Right lobe of liver (tissue), 4 donors: Measurements from ENCODE around the gene ZGRF1.
"Not testable (repeated sequence)": the region's sequence is repeated elsewhere in the genome, so short reads cannot be mapped to it uniquely, and the experiment has no call there.

Experiments used
- CTCF ChIP-seq, 4 donors: fragments of 200-600 bp in 3 of 4; fragments of 450-650 bp in 1 of 4; IDR thresholded peaks; one replicate each; pipeline versions ENCODE4 v1.5.1 to v1.8.0; 2016 to 2022; ENCODE audit warnings: antibody characterized with exemption in 4 of 4, mild to moderate bottlenecking in 2 of 4
- POLR2A ChIP-seq: fragments of 450-650 bp; IDR thresholded peaks from one replicate; pipeline ENCODE4 v1.6.1; 2017; ENCODE audit warnings: antibody characterized with exemption, mild to moderate bottlenecking
- donor health status: DM: no; HTN: no; CAD: no.
- donor health status: DM: no; HTN: no; CAD: no.
- donor health status: DM: no; HTN: yes; CAD: no.

GRCh38 chr4:112490808-112491207 lies 145.9 kb downstream of the ZGRF1 start:
- TF ChIP-seq CTCF (IDR thresholded peaks at IDR 0.05); POLR2A: not testable (repeated sequence)
